Fibroblast of pulmonary artery (primary cell): ENCODE data around the gene CNTN4.

Source experiments
- DNase-seq: peaks from one replicate; pipeline ENCODE4 v3.0.0-alpha.2; 2010; ENCODE audit warnings: low read depth
- H3K4me3 ChIP-seq: replicated peaks from 2 replicates; pipeline ENCODE4 v1.5.1; 2011; ENCODE audit warnings: low read depth, mild to moderate bottlenecking, control low read depth, low read length, moderate library complexity
- TF ChIP-seq, protein P1 (sequence below): IDR thresholded peaks from 2 replicates; pipeline ENCODE4 v1.5.1; 2011; ENCODE audit warnings: mild to moderate bottlenecking, control low read depth, low read length, inconsistent platforms; ENCODE audit errors: missing control alignments

The CNTN4 gene

DNA sequence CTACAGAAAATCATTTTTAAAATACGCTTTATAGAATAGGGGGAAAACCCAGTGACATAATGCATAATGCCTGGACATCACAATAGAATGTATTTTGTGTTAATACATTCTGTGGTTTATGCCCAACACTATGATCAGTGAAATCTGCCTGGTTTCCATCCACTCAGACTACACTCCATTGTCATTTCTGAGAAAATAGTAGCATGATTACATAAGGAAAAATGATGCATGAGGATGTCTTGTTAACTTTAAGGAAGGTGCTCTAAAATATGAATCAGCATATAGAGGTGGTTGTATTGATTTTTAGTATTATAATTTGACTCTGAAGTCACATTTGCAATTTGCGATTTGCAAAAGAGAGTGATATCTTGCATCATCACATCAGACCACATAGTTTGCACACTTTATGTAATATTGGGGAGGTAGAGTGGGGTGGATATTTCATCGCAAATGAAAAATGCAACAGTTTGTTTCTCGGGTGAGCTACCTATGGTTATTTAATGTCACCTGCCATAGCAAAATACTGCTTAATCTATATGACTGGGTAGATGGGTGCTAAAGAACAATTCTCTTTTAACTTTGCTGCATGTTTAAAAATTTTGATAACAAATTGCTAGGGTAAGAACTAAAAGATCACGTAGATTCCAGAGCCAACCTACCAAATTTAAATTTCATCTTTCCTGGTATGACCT lies 607.6 kb downstream of the CNTN4 start:
- no peak overlapping the region for H3K4me3 ChIP-seq
- DNase-seq: no peak
- TF ChIP-seq, protein P1, sequence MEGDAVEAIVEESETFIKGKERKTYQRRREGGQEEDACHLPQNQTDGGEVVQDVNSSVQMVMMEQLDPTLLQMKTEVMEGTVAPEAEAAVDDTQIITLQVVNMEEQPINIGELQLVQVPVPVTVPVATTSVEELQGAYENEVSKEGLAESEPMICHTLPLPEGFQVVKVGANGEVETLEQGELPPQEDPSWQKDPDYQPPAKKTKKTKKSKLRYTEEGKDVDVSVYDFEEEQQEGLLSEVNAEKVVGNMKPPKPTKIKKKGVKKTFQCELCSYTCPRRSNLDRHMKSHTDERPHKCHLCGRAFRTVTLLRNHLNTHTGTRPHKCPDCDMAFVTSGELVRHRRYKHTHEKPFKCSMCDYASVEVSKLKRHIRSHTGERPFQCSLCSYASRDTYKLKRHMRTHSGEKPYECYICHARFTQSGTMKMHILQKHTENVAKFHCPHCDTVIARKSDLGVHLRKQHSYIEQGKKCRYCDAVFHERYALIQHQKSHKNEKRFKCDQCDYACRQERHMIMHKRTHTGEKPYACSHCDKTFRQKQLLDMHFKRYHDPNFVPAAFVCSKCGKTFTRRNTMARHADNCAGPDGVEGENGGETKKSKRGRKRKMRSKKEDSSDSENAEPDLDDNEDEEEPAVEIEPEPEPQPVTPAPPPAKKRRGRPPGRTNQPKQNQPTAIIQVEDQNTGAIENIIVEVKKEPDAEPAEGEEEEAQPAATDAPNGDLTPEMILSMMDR: no peak

DNA sequence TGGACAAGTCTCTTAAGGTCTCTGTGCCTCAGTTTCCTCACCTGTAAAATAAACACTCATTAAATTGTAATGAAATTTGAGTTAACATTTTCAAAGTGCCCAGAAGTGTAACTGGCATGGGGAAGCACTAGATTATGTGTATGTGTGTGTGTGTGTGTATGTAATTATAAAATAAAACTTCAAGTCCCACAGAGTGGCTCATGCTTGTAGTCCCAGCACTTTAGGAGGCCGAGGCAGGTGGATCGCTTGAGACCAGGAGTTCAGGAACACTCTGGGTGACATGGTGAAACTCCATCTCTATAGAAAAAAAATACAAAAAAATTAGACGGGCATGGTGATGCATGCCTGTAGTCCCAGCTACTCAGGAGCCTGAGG lies 608.2 kb downstream of the CNTN4 start:
- TF ChIP-seq, protein P1: no peak
- no peak for DNase-seq
- H3K4me3 ChIP-seq: no peak overlapping the region

DNA sequence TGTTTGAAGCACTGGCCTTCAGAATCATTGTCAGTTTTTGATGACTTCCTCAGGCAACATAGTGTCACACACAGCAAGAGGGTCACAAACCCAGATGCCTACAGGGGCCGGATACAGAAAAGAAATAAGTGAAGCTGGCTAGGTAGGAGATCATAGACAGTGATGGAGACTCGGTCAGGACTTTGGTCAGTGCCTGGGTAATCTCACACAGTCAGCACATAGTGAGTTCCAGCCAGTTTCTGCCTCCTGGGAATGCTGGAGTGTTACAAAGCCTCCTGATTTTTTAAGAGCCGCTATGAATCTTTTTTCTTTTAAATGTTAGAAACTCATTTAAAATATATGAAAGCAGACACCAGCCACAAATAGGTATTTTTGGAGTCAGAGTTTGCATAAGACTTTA lies 612.4 kb downstream of the CNTN4 start:
- no peak overlapping the region for H3K4me3 ChIP-seq
- TF ChIP-seq, protein P1: no peak
- no peak for DNase-seq

DNA sequence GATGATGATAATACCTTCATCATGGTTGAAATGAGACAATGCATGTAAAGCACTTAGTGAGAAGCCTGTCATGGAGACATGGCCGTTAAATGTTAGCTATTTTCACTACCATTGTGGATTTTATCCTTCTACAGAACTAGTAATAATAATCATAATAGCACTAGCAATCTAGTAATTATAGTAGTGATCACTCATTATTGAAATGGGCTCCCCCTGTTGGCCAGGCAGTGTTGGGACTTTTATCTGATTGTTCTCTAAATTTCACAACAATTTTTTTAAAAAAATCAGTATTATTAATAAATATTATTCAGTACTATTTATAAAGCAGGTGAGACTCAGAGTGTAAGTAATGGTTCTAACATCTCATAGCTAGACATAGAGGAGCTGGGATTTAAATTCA lies 615.3 kb downstream of the CNTN4 start:
- TF ChIP-seq, protein P1: no peak
- no peak overlapping the region for H3K4me3 ChIP-seq
- no peak for DNase-seq

DNA sequence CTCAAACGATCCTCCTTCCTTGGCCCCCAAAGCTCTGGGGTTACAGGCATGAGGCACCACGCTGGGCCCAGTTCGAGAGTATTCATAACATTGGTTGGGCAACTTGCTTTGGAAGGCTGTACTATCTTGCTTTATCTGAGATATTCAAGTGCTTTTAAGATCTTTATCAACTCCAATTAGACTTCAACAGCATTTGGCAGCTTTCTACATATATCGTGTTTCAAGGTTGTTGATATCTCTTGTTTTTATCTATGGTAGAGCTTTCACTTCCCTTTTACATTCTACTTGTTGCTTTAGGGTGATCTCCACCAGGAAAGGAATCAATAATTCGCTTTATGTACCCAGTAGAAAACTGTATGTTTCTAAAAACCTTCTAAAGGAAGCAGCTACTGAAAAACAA lies 616.2 kb downstream of the CNTN4 start:
- DNase-seq: no peak
- TF ChIP-seq, protein P1: no peak
- H3K4me3 ChIP-seq: no peak overlapping the region

DNA sequence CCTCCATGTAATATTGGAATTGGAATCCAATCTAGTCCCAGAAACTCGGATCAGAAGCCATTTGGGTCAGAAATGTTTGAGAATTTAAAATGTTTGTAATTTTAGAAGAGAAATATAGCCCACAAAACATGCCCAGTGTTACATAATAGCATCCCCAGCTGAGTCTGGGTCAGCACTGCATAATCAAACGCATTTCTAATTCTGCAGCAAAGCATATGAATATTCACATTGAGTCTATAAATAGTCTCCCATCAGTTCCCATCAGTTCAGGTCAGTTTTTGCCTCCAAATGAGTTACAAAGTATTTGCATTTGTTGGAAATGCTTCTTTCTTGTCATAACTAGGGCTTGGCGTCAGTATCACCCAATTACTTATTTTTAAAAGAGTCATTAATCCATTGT lies 628.4 kb downstream of the CNTN4 start:
- TF ChIP-seq, protein P1: no peak
- H3K4me3 ChIP-seq: no peak overlapping the region
- no peak for DNase-seq
